GM12891 (cell line): ENCODE results near the gene PCBP3.

ENCODE experiments used
- POLR2A ChIP-seq: IDR thresholded peaks from 2 replicates; pipeline ENCODE4 v1.6.1; 2011; ENCODE audit warnings: low read depth, low read length, control low read depth
- POLR2AphosphoS5 ChIP-seq: IDR thresholded peaks from 2 replicates; pipeline ENCODE4 v1.6.1; 2011; ENCODE audit warnings: low read depth, low read length, control low read depth
- POU2F2 ChIP-seq: IDR thresholded peaks from 2 replicates; pipeline ENCODE4 v1.6.1; 2011; ENCODE audit warnings: low read depth, mild to moderate bottlenecking, control low read depth, low read length, moderate library complexity
- SPI1 ChIP-seq: IDR thresholded peaks from 2 replicates; pipeline ENCODE4 v1.6.1; 2011; ENCODE audit warnings: low read depth, low read length, control low read depth
- TAF1 ChIP-seq: IDR thresholded peaks from 2 replicates; pipeline ENCODE4 v1.6.1; 2011; ENCODE audit warnings: low read depth, low read length, control low read depth

GRCh38 chr21:45872471-45872870 lies 228.9 kb downstream of the PCBP3 start:
- TF ChIP-seq POLR2A (no peak), TAF1 (no peak), POU2F2 (no peak), POLR2AphosphoS5 (no peak), SPI1 (no peak)
